ENCODE data around the gene AMH. TPM values are rescaled to one million over a fixed set of nuclear protein-coding genes. Genes with fewer than 3 reads are reported as not detected.

The AMH gene
- total RNA-seq, 1 experiment from 2014 or later, result 42.8 TPM

DNA sequence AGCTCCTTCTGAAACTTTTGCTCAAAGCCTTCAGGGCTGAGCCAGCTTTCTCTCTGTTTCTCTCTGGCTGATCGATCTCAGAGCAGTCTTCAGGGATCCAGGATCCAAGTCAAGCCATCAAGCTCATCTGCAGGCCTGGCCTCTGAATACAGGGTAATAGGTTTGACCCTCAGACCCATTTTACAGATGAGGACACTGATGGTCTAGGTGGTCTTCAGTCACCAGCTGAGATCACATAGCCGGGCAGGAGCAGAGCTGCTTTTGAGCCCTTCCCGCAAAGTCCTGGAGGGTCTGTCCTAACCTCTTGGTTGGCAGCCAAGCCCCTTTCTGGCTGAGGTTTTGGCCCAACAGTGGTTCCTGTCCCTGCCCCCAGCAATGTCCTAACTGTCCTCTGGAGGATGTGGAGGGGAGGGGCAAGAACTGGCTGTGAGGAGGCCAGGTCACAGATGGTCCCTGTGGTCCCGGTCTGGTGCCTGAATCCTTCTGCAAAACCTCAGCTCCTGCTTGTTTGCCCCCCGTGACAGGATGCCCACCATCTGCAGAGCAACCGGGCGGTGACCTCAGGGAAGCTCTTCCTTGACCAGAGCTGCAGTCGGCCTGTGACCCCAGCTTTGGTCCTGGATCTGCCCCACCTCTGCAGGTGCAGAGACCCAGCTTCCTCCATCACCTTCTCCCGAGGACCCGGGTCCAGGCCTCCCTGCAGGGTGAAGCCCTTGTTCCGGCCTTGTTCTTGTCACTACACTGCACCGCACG, 38.6 kb downstream of the AMH start:
- no peak overlapping the region for H3K4me3 ChIP-seq (replicated peaks in 1 of 2; ENCODE audit: low read depth in 1 of 2, low read length in 2 of 2)
- RAD21 ChIA-PET (ENCODE audit: low non-redundant PET in 1 of 2, low total read pairs in 2 of 2, uncharacterized antibody in 2 of 2, unreplicated experiment in 2 of 2), result no interaction called here
- POLR2A ChIA-PET, result no interaction called here
- no peaks in the 10 kb centered on the region for H3K36me3 ChIP-seq (ENCODE audit: control insufficient read depth in 1 of 2, insufficient read depth in 2 of 2, low read length in 2 of 2)
- no peak overlapping the region for H3K27ac ChIP-seq (ENCODE audit: low read depth, low read length)
- H3K79me2 ChIP-seq (ENCODE audit: insufficient read depth, low read length), result no peaks in the 10 kb centered on the region
- H3K4me1 ChIP-seq (ENCODE audit: control insufficient read depth in 1 of 2, insufficient read depth in 2 of 2, low read length in 2 of 2), result no peaks in the 10 kb centered on the region
- no peak overlapping the region for H2AFZ ChIP-seq (ENCODE audit: low read depth, low read length, poor library complexity, severe bottlenecking)
- ATAC-seq (no peak), DNase-seq (ENCODE audit: low read depth, low spot score) (no peak)
- no TSS peak for BruUV-seq (replicated peaks)
- no peaks in the 10 kb centered on the region for H3K27me3 ChIP-seq (ENCODE audit: insufficient read depth, low read length)
- H3K9me2 ChIP-seq (ENCODE audit: insufficient read depth), result no peaks in the 10 kb centered on the region
- H4K20me1 ChIP-seq (ENCODE audit: insufficient read depth), result no peaks in the 10 kb centered on the region
- intact Hi-C loops (cut with micrococcal nuclease), result no loop called here
- no peak for TF ChIP-seq EZH2 (IDR thresholded peaks at IDR 0.05)
- TF ChIP-seq, protein P1, sequence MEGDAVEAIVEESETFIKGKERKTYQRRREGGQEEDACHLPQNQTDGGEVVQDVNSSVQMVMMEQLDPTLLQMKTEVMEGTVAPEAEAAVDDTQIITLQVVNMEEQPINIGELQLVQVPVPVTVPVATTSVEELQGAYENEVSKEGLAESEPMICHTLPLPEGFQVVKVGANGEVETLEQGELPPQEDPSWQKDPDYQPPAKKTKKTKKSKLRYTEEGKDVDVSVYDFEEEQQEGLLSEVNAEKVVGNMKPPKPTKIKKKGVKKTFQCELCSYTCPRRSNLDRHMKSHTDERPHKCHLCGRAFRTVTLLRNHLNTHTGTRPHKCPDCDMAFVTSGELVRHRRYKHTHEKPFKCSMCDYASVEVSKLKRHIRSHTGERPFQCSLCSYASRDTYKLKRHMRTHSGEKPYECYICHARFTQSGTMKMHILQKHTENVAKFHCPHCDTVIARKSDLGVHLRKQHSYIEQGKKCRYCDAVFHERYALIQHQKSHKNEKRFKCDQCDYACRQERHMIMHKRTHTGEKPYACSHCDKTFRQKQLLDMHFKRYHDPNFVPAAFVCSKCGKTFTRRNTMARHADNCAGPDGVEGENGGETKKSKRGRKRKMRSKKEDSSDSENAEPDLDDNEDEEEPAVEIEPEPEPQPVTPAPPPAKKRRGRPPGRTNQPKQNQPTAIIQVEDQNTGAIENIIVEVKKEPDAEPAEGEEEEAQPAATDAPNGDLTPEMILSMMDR (IDR thresholded peaks at IDR 0.05 in 2 of 3, conservative IDR thresholded peaks at IDR 0.05 in 1 of 3; ENCODE audit: borderline replicate concordance in 1 of 3, insufficient read depth in 1 of 3, low read depth in 2 of 3, low read length in 2 of 3), result no peak
- TF ChIP-seq ZNF274 (IDR thresholded peaks at IDR 0.05; ENCODE audit: low read depth, low read length), result no peak
- no peak for TF ChIP-seq EZH2phosphoT487 (IDR thresholded peaks at IDR 0.05; ENCODE audit: borderline replicate concordance)
- TF ChIP-seq POLR2AphosphoS5 (IDR thresholded peaks at IDR 0.05; ENCODE audit: low read depth, low read length), result no peak
- no peak for TF ChIP-seq SIN3A (IDR thresholded peaks at IDR 0.05; ENCODE audit: low read depth)
- TF ChIP-seq, protein P2, sequence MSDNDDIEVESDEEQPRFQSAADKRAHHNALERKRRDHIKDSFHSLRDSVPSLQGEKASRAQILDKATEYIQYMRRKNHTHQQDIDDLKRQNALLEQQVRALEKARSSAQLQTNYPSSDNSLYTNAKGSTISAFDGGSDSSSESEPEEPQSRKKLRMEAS (IDR thresholded peaks at IDR 0.05), result no peak
- TF ChIP-seq, protein P3, sequence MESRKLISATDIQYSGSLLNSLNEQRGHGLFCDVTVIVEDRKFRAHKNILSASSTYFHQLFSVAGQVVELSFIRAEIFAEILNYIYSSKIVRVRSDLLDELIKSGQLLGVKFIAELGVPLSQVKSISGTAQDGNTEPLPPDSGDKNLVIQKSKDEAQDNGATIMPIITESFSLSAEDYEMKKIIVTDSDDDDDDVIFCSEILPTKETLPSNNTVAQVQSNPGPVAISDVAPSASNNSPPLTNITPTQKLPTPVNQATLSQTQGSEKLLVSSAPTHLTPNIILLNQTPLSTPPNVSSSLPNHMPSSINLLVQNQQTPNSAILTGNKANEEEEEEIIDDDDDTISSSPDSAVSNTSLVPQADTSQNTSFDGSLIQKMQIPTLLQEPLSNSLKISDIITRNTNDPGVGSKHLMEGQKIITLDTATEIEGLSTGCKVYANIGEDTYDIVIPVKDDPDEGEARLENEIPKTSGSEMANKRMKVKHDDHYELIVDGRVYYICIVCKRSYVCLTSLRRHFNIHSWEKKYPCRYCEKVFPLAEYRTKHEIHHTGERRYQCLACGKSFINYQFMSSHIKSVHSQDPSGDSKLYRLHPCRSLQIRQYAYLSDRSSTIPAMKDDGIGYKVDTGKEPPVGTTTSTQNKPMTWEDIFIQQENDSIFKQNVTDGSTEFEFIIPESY (IDR thresholded peaks at IDR 0.05; ENCODE audit: extremely low read depth, insufficient replicate concordance, low read length), result no peak
- TF ChIP-seq CBX3 (IDR thresholded peaks at IDR 0.05; ENCODE audit: low read depth), result no peak
- no peak for TF ChIP-seq FOSL1 (IDR thresholded peaks at IDR 0.05; ENCODE audit: low read depth)
- no peak for TF ChIP-seq TCF7L2 (IDR thresholded peaks at IDR 0.05; ENCODE audit: borderline replicate concordance, extremely low read depth, insufficient read depth, insufficient read length)
- TF ChIP-seq POLR2A (IDR thresholded peaks at IDR 0.05; ENCODE audit: borderline replicate concordance, extremely low read depth, insufficient read depth, insufficient read length), result no peak
- TF ChIP-seq EGR1 (IDR thresholded peaks at IDR 0.05; ENCODE audit: low read depth), result no peak
- TF ChIP-seq YY1 (IDR thresholded peaks at IDR 0.05; ENCODE audit: extremely low read depth, insufficient replicate concordance, low read depth, low read length), result no peak
- no peak for TF ChIP-seq SRF (IDR thresholded peaks at IDR 0.05; ENCODE audit: low read depth)
- no peak for TF ChIP-seq ZFX (IDR thresholded peaks at IDR 0.05)
- no peak for TF ChIP-seq RAD21 (IDR thresholded peaks at IDR 0.05; ENCODE audit: low read depth)
- H3K9ac ChIP-seq (ENCODE audit: low read length), result no peak overlapping the region
- H3K9me3 ChIP-seq (ENCODE audit: control insufficient read depth in 1 of 2, insufficient read depth in 1 of 2, low read depth in 1 of 2, low read length in 2 of 2), result no peaks in the 10 kb centered on the region
- CTCF ChIA-PET, result no interaction called here
- no peak overlapping the region for H3K4me2 ChIP-seq (ENCODE audit: low read length)

Measured in HCT116 (cell line).